Occipital lobe (tissue), 2 donors: ENCODE measurements around the gene DONSON. TPM values are rescaled to one million over a fixed set of nuclear protein-coding genes. Genes with fewer than 3 reads are reported as not detected.

ENCODE experiments used
- DNase-seq: peaks from one replicate; lab custom pipeline; 2025; lab: John Stamatoyannopoulos, UW
- total RNA-seq: library from RNA; depleted of rRNA; stranded (reverse); fragments of >200 nt; gene quantifications from one replicate; pipeline ENCODE4 v1.2.3, GENCODE V29; 2014

DONSON gene
- total RNA-seq, 1 donor from 2014 or later, result 21.7 TPM

DNA sequence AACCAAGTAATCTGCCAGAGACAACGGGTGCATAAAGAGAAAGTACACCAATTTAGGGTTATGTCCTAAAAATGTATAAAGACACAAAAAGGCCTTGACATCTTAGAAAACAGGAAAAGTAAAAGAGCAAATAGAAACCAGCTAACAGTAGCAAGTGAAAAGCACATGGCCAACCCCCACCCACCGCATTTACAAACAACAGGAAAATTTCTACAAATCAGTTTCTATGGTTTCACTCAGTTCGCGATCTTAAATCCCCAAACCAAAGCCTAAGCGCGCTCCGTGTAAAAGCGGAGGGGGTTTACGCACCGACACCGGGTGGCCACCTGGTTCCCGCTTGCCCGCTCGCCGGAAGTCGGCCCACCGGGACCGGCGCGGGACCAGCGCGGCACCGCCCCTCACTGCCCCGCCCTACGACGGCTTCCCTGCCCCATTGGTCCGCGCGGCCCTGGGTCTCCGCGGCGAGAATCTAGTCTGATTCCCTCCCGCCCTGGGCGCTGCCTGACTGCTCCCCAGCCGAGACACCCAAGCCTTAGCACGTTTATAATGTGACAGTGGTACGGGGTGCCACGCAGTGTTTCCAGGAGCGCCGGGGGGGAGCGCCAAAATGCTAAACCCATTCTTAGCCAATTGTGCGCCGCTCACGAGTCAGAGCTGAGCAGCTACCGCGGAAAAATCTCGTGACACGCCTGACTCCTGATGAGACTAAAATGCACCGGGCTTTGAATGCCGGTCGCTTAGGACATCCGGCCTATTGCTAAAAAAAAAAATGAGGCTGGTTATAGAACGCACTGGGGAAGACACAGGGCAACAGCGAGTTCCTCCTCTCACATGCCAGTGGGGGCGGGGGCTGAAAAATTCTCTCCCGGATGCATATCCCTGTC is 46.5 kb downstream of the DONSON start, which contains the start of gene GART:
GART (minus strand) TSS at position 362 of the 884 bp plus-strand sequence. CDS start 2,802 bp downstream, outside the sequence.
- peak; percentile 82 for DNase-seq

DNA sequence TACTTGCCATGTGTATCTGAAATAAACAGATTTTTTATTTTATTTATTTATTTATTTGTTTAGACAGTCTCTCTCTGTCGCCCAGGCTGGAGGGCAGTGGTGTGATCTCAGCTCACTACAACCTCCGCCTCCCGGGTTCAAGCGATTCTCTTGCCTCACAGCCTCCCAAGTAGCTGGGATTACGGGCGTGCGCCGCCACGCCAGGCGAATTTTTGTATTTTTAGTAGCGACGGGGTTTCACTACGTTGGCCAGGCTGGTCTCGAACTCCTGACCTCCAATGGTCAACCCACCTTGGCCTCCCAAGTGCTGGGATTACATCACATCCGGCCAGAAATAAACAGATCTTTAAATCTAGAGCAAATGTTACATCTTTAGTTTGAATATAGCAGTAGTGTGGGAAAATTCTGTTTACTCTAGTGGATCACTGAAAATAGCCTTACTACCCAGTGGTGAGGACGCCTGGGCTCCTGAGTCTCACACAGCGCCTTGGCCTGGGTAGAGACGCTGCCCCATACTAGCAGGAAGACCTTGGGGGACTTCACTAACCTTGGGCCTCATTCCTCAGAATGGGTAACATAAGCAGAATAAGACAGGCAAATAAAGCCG is 47.3 kb downstream of the DONSON start:
- DNase-seq, result no peak

DNA sequence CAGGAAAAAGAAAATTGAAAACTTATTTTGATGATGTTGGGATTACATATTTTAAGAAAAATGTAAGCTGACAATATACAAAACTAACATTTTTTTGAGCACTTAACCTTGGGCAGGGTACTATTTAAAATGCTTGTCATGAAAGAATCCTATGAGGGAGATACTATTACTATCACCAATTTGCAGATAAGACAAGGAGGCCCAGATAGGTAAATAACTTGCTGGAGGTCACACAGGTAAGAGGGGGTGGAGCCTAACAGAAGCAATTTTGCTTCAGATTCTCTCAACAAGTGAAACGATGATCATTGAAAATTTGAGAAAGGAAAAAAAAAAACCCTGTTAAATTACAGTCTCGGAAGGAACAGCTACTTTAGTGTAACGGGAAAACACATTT is 47.8 kb downstream of the DONSON start:
- no peak for DNase-seq

DNA sequence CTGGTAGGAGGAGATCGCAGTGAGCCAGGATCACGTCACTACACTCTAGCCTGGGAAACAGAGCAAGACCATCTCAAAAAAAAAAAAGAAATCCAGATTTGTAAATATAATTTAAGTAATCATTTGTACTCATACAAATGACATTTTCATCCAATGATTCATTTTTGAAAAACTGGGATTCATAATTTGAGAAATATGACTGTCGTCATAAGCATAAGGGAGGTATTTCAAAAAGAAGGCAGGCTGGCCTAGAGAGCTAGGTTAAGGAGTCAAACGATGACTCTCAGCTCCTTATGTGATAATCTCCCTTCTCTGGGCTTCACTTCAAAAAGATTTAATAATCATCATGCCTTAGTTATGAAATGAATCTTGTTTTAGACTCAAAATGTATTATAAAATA is 48.9 kb downstream of the DONSON start:
- DNase-seq, result no peak

DNA sequence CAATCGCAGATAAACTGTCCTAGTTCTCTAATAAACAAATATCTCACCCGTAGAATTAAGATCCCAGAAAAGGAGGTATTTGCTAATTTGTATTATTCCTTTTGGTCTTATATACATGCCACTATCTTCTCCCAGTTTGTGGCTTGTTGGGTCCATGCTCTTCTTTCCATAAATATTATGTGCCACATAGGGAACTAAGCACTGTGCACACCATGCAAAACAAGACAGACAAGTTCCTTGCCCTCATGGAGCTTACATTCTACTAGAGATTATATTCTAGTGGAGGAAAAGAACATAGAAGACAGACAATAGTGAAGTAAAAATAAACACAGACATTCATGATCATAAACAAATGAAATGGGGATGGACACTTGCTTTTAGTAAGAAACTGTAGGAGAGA is 51.3 kb downstream of the DONSON start:
- no peak for DNase-seq

DNA sequence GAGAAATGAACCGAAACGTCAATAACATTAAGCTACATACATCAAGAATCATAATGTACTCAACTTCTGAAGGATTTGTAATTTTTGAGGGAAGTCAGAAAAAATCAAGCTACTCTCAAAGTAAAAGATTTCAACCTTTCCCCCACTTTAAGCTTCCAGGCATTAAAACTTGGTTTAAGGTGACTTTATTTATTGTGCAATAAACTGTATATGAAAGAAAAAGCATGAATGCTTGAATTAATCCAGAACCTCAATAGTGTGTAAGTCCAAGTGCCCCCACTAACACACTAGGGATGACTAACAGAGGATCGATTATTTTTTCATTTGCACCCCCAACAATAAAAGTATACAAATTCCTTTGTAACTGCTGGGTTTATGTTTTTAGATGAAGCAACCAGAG is 57.5 kb downstream of the DONSON start:
- no peak for DNase-seq

Other genes with a start within 250 kb of the DONSON start
- gene IFNGR2, start 185.3 kb downstream of the DONSON start, total RNA-seq, result 57.1 TPM
- 54.1 TPM for gene TMEM50B, start 108.7 kb downstream of the DONSON start, total RNA-seq
- 6.4 TPM for gene DNAJC28, start 97.0 kb downstream of the DONSON start, total RNA-seq
- 88.7 TPM for gene GART, start 46.6 kb downstream of the DONSON start, total RNA-seq
- gene SON, start 45.6 kb downstream of the DONSON start, total RNA-seq, result 119 TPM
- gene CRYZL1, start 53.1 kb upstream of the DONSON start, total RNA-seq, result 73.2 TPM
- gene ITSN1, start 53.8 kb upstream of the DONSON start, total RNA-seq, result 77.8 TPM